OCI-LY7 (cell line): Measurements from ENCODE around the gene SOX9. TPM values are rescaled to one million over a fixed set of nuclear protein-coding genes. Genes with fewer than 3 reads are reported as not detected.

Experiments
- BruUV-seq: library from RNA; stranded (reverse); fragments of 400-500 nt; replicated peaks from 2 replicates; lab custom pipeline; 2021; lab: Mats Ljungman, UMichigan
- CTCF ChIA-PET: fragments of 300-600 bp; sonication (Branson Sonifier 250); formaldehyde crosslinking; loops from one replicate; lab custom pipeline; 2022; ENCODE audit warnings: antibody characterized with exemption; ENCODE audit not compliant: unreplicated experiment; lab: Charles Lee
- POLR2A ChIA-PET: fragments of 300-600 bp; sonication (Branson Sonifier 250); formaldehyde crosslinking; loops from one replicate; lab custom pipeline; 2022; ENCODE audit warnings: antibody characterized with exemption; lab: Charles Lee
- DNase-seq: peaks from one replicate; pipeline ENCODE4 v3.0.0-alpha.2; 2015; ENCODE audit warnings: low spot score
- H2AFZ ChIP-seq: fragments of 200-600 bp; sonication (generic), shearing (Covaris generic); 2 replicates; pipeline ENCODE4 v1.6.1; 2014; ENCODE audit warnings: mild to moderate bottlenecking, antibody characterized with exemption, low read length, moderate library complexity
- H3K27ac ChIP-seq: fragments of 200-600 bp; sonication (generic); 2 replicates; pipeline ENCODE4 v1.5.1; 2014; ENCODE audit warnings: mixed run types, low read depth, mild to moderate bottlenecking, moderate library complexity, low read length, inconsistent platforms; ENCODE audit not compliant: poor library complexity, severe bottlenecking
- H3K36me3 ChIP-seq: fragments of 200-600 bp; sonication (generic); 2 replicates; pipeline ENCODE4 v1.6.1; 2014; ENCODE audit warnings: mild to moderate bottlenecking, antibody characterized with exemption, low read length, moderate library complexity, mixed read lengths; ENCODE audit not compliant: insufficient read depth
- H3K4me1 ChIP-seq: fragments of 200-600 bp; sonication (generic); 2 replicates; pipeline ENCODE4 v1.5.1; 2014; ENCODE audit warnings: mild to moderate bottlenecking, low read length; ENCODE audit not compliant: insufficient read depth, poor library complexity, severe bottlenecking
- H3K4me2 ChIP-seq: fragments of 200-600 bp; sonication (generic); 2 replicates; pipeline ENCODE4 v1.6.1; 2014; ENCODE audit warnings: mild to moderate bottlenecking, low read length
- H3K4me3 ChIP-seq: fragments of 200-600 bp; sonication (generic); 2 replicates; pipeline ENCODE4 v1.5.1; 2014; ENCODE audit warnings: mild to moderate bottlenecking, low read depth, low read length; ENCODE audit not compliant: poor library complexity, severe bottlenecking
- H3K79me2 ChIP-seq: fragments of 200-600 bp; sonication (generic); 2 replicates; pipeline ENCODE4 v1.6.1; 2016; ENCODE audit warnings: low read depth, mild to moderate bottlenecking, low read length, moderate library complexity, mixed read lengths; ENCODE audit not compliant: insufficient read depth
- H3K9me2 ChIP-seq: fragments of 200-600 bp; sonication (generic); 2 replicates; pipeline ENCODE4 v1.6.1; 2016; ENCODE audit warnings: mild to moderate bottlenecking, low read length, mixed read lengths; ENCODE audit not compliant: insufficient read depth
- H3K9me3 ChIP-seq: fragments of 200-600 bp; sonication (generic); 2 replicates; pipeline ENCODE4 v1.6.1; 2014; ENCODE audit warnings: mild to moderate bottlenecking, mixed run types, low read length, mixed read lengths
- H4K20me1 ChIP-seq: fragments of 200-600 bp; sonication (generic); 2 replicates; pipeline ENCODE4 v1.6.1; 2014; ENCODE audit warnings: mild to moderate bottlenecking, antibody characterized with exemption, low read length, moderate library complexity, mixed read lengths; ENCODE audit not compliant: insufficient read depth
- EZH2phosphoT487 ChIP-seq: fragments of 200-600 bp; sonication (generic); IDR thresholded peaks from 2 replicates; pipeline ENCODE4 v1.6.1; 2018; ENCODE audit warnings: low read depth, borderline replicate concordance, mild to moderate bottlenecking, mixed run types, antibody characterized with exemption, low read length, moderate library complexity, mixed read lengths
- intact Hi-C: fragments of 100-400 bp; cut with micrococcal nuclease; formaldehyde crosslinking; loops from one replicate; pipeline ENCODE4 v1.10.0; 2022; ENCODE audit not compliant: unreplicated experiment
- total RNA-seq, 2 experiments: library from RNA; depleted of rRNA in 1 of 2; stranded (reverse); fragments of >200 nt in 1 of 2; shearing (Covaris generic) in 1 of 2; gene quantifications; 2 replicates each; pipeline ENCODE4 v1.2.3, GENCODE V29; 2014 to 2022
- TF ChIP-seq, protein P1 (sequence below): fragments of 200-600 bp; sonication (generic); conservative IDR thresholded peaks from 2 replicates; pipeline ENCODE4 v1.5.1; 2014; ENCODE audit warnings: mild to moderate bottlenecking, antibody characterized with exemption, low read length, moderate library complexity, mixed read lengths

Gene SOX9
- total RNA-seq, 2 experiments from 2014 or later = not detected

DNA sequence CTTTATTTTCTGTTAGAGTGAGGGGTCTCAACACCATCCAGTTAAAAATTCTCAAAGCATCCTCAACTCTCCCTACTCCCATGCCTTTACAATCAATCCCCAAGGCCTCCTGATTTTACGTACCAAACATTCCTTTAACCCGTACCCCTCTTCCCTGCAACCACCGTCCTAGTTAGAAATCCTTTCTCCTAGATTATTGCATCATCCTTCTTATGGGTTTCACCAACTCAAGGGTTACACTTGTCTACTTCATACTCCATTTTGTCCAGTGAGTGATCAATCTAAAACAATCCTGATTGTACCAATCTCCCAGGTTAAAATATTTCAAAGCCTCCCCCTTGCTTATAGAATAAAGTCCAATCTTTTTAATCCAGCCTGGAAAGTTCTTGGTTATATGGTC, 24.7 kb downstream of the SOX9 start:
- no TSS peak for BruUV-seq
- no peak for DNase-seq
- ChIA-PET CTCF (no interaction called here), POLR2A (no interaction called here)
- no peak for TF ChIP-seq EZH2phosphoT487
- intact Hi-C loops = no loop called here
- Histone ChIP-seq H3K4me3 (no peak overlapping the region), H4K20me1 (no peaks in the 10 kb centered on the region), H3K4me1 (no peaks in the 10 kb centered on the region), H3K9me3 (no peaks in the 10 kb centered on the region), H3K4me2 (no peak overlapping the region), H2AFZ (no peak overlapping the region), H3K79me2 (no peaks in the 10 kb centered on the region), H3K36me3 (no peaks in the 10 kb centered on the region), H3K27ac (no peak overlapping the region), H3K9me2 (no peaks in the 10 kb centered on the region)

DNA sequence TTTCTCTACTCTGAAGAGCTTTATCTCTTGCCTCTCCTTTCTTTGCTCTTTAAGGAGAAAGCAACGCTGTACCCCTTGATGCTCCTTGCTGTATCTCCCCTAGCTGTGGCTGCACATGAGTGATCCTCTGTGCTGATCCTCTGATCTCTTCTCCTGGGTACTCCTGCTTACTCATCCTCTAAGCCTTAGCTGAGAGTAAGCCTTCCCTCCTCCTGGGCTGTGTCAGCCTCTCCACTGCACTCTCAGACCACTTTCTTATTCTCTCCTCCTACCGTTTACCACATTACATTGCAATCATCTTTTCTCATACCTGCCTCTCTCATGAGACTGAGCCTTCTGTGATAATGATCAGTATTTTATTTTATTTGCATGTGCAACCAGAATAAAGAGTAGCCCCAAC, 25.1 kb downstream of the SOX9 start:
- POLR2A ChIA-PET = no interaction called here
- intact Hi-C loops = no loop called here
- CTCF ChIA-PET = no interaction called here
- no TSS peak for BruUV-seq
- no peak overlapping the region for H3K4me3 ChIP-seq
- no peak overlapping the region for H3K27ac ChIP-seq
- H3K9me3 ChIP-seq = no peaks in the 10 kb centered on the region
- TF ChIP-seq, protein P1, sequence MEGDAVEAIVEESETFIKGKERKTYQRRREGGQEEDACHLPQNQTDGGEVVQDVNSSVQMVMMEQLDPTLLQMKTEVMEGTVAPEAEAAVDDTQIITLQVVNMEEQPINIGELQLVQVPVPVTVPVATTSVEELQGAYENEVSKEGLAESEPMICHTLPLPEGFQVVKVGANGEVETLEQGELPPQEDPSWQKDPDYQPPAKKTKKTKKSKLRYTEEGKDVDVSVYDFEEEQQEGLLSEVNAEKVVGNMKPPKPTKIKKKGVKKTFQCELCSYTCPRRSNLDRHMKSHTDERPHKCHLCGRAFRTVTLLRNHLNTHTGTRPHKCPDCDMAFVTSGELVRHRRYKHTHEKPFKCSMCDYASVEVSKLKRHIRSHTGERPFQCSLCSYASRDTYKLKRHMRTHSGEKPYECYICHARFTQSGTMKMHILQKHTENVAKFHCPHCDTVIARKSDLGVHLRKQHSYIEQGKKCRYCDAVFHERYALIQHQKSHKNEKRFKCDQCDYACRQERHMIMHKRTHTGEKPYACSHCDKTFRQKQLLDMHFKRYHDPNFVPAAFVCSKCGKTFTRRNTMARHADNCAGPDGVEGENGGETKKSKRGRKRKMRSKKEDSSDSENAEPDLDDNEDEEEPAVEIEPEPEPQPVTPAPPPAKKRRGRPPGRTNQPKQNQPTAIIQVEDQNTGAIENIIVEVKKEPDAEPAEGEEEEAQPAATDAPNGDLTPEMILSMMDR = no peak
- TF ChIP-seq EZH2phosphoT487 = no peak
- no peaks in the 10 kb centered on the region for H3K9me2 ChIP-seq
- H3K36me3 ChIP-seq = no peaks in the 10 kb centered on the region
- DNase-seq = no peak
- no peaks in the 10 kb centered on the region for H3K4me1 ChIP-seq
- no peaks in the 10 kb centered on the region for H3K79me2 ChIP-seq
- no peak overlapping the region for H2AFZ ChIP-seq
- no peaks in the 10 kb centered on the region for H4K20me1 ChIP-seq
- H3K4me2 ChIP-seq = no peak overlapping the region

DNA sequence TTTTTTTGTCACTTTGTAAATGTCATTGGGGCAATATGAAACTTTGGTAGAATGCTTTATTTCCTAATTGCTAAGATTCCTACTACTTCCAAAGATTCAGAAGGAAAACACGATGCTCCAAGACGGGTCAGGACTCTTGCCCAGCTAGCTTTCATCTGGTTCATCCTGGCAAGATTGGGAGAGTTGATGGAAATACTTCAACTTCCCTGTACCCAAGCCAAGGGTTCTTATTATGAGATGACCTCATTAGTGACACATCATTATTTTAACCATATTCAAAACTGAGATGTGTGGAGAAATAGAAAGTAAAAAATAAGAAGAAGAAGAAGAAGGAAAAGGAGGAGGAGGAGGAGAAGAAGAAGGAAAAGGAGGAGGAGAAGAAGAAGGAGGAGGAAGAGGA, 25.6 kb downstream of the SOX9 start:
- no peak overlapping the region for H3K27ac ChIP-seq
- TF ChIP-seq EZH2phosphoT487 = no peak
- TF ChIP-seq, protein P1 = no peak
- CTCF ChIA-PET = no interaction called here
- no peaks in the 10 kb centered on the region for H4K20me1 ChIP-seq
- H3K4me1 ChIP-seq = no peaks in the 10 kb centered on the region
- BruUV-seq = no TSS peak
- POLR2A ChIA-PET = no interaction called here
- no peak overlapping the region for H3K4me2 ChIP-seq
- no peaks in the 10 kb centered on the region for H3K36me3 ChIP-seq
- H3K9me2 ChIP-seq = no peaks in the 10 kb centered on the region
- no peak overlapping the region for H3K4me3 ChIP-seq
- no peak for DNase-seq
- no peaks in the 10 kb centered on the region for H3K79me2 ChIP-seq
- H2AFZ ChIP-seq = no peak overlapping the region
- no peaks in the 10 kb centered on the region for H3K9me3 ChIP-seq
- intact Hi-C loops = no loop called here
